ENCODE measurements around the gene FHL1.
A peak's percentile ranks its signal among the peaks of the same experiment; 100 is the strongest.

The FHL1 gene

DNA sequence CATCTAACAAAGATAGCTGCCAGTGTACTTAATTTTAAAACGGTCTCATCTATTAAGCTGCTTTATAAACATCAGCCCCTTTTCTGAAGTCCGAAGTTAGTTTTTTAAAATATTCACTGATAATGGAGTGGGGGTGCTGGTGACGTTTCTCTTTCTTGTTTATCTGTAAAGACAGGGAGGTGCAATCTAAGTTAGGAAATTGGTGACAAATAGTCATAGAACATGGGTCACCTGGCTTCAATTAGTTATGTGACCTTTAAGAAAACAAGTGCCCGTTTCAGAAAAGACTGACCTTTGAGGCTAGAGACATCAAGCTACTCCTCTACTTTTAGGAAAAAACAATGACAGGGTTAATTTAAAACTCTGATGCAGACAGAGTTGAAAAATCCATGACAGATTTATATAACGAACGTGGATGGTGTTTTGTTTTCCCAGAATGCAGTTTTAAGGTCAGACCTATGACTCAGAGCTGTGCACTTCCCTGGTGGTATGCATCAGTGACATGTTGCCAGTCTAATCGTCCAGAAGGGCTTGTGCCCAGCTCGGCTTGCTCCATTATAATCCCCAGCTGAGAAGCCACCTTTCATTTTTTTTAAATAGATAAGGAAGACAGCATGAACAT is 38.2 kb downstream of the FHL1 start:
- Histone ChIP-seq H3K36me3 (no peaks in the 10 kb centered on the region), H3K27ac (peak overlapping the region; percentile 61 to 71), H3K27me3 (no peaks in the 10 kb centered on the region), H3K4me1 (peaks cover 0 to 98% (median 17%) of the 10 kb centered on the region in 4 donors), H3K9me3 (no peaks in the 10 kb centered on the region), H3K4me3 (no peak overlapping the region)
- TF ChIP-seq, protein P1, sequence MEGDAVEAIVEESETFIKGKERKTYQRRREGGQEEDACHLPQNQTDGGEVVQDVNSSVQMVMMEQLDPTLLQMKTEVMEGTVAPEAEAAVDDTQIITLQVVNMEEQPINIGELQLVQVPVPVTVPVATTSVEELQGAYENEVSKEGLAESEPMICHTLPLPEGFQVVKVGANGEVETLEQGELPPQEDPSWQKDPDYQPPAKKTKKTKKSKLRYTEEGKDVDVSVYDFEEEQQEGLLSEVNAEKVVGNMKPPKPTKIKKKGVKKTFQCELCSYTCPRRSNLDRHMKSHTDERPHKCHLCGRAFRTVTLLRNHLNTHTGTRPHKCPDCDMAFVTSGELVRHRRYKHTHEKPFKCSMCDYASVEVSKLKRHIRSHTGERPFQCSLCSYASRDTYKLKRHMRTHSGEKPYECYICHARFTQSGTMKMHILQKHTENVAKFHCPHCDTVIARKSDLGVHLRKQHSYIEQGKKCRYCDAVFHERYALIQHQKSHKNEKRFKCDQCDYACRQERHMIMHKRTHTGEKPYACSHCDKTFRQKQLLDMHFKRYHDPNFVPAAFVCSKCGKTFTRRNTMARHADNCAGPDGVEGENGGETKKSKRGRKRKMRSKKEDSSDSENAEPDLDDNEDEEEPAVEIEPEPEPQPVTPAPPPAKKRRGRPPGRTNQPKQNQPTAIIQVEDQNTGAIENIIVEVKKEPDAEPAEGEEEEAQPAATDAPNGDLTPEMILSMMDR (IDR thresholded peaks at IDR 0.05) = no peak
- intact Hi-C loops (cut with DNase I; ENCODE audit: low total_unique reads) = no loop called here
- DNase-seq = no peak

- DNase-seq = no peak
- TF ChIP-seq, protein P1 (IDR thresholded peaks at IDR 0.05) = no peak
- Histone ChIP-seq H3K36me3 (no peaks in the 10 kb centered on the region), H3K4me3 (no peak overlapping the region), H3K4me1 (peaks cover 0 to 98% (median 17%) of the 10 kb centered on the region in 4 donors), H3K27me3 (no peaks in the 10 kb centered on the region), H3K9me3 (no peaks in the 10 kb centered on the region), H3K27ac (peak overlapping the region; percentile 61 to 71)
- intact Hi-C loops (cut with DNase I; ENCODE audit: low total_unique reads) = no loop called here
Observed at GRCh38 chrX:136186023-136186413, 38.7 kb downstream of the FHL1 start.

- TF ChIP-seq, protein P1 (IDR thresholded peaks at IDR 0.05) = no peak
- intact Hi-C loops (cut with DNase I; ENCODE audit: low total_unique reads) = no loop called here
- peak overlapping the region; percentile 37 to 81 for H3K27ac ChIP-seq
- no peaks in the 10 kb centered on the region for H3K36me3 ChIP-seq
- DNase-seq = no peak
- H3K4me1 ChIP-seq = peaks cover 0 to 98% (median 21%) of the 10 kb centered on the region in 4 donors
- no peak overlapping the region for H3K4me3 ChIP-seq
- H3K27me3 ChIP-seq = no peaks in the 10 kb centered on the region
- H3K9me3 ChIP-seq = no peaks in the 10 kb centered on the region
Observed at GRCh38 chrX:136189222-136189621, 41.9 kb downstream of the FHL1 start.

GRCh38 chrX:136190038-136190713 is 42.8 kb downstream of the FHL1 start:
- Histone ChIP-seq H3K9me3 (no peaks in the 10 kb centered on the region), H3K4me3 (no peak overlapping the region), H3K4me1 (peaks cover 0 to 97% (median 22%) of the 10 kb centered on the region in 4 donors), H3K36me3 (no peaks in the 10 kb centered on the region), H3K27me3 (no peaks in the 10 kb centered on the region), H3K27ac (peak overlapping the region; percentile 61 to 81)
- intact Hi-C loops (cut with DNase I; ENCODE audit: low total_unique reads) = no loop called here
- TF ChIP-seq, protein P1 (IDR thresholded peaks at IDR 0.05) = no peak
- DNase-seq = no peak

GRCh38 chrX:136191171-136191570 is 43.8 kb downstream of the FHL1 start:
- Histone ChIP-seq H3K36me3 (no peaks in the 10 kb centered on the region), H3K27me3 (no peaks in the 10 kb centered on the region), H3K9me3 (no peaks in the 10 kb centered on the region), H3K4me1 (peaks cover 0 to 97% (median 27%) of the 10 kb centered on the region in 4 donors), H3K4me3 (no peak overlapping the region), H3K27ac (peak overlapping the region; percentile 61 to 81)
- no peak for DNase-seq
- intact Hi-C loops (cut with DNase I; ENCODE audit: low total_unique reads) = no loop called here
- TF ChIP-seq, protein P1 (IDR thresholded peaks at IDR 0.05) = no peak
